GM12891 (cell line): ENCODE measurements around the gene CBFA2T2.

Source experiments
- POLR2A ChIP-seq: IDR thresholded peaks from 2 replicates; pipeline ENCODE4 v1.6.1; 2011; ENCODE audit warnings: low read depth, low read length, control low read depth
- POLR2AphosphoS5 ChIP-seq: IDR thresholded peaks from 2 replicates; pipeline ENCODE4 v1.6.1; 2011; ENCODE audit warnings: low read depth, low read length, control low read depth
- TAF1 ChIP-seq: IDR thresholded peaks from 2 replicates; pipeline ENCODE4 v1.6.1; 2011; ENCODE audit warnings: low read depth, low read length, control low read depth

DNA sequence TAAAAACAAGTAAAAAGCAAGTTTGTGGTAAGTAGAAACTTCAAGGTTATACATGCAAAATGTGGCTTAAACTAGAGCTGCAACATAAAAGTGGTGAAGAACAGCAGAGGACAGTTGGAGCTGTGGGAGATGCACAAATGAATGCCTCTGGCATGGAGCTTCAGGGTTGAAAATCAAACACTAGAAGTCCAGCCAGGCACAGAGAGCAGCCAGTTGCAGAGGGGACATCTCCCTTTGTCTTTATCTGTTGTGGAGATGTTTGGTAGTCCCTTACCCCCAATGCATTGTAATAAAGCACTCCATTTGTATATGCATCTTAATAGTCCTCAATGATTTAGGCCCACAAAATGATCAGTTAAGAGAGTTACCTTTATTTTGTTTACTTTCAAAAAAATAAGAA, 99.2 kb downstream of the CBFA2T2 start:
- TF ChIP-seq POLR2A, result no peak
- no peak for TF ChIP-seq TAF1
- no peak for TF ChIP-seq POLR2AphosphoS5
